Measurements from ENCODE around the gene ZC3H4. TPM values are rescaled to one million over a fixed set of nuclear protein-coding genes. Genes with fewer than 3 reads are reported as not detected.

The ZC3H4 gene
- total RNA-seq, 1 experiment from 2014 or later, result 105 TPM

DNA sequence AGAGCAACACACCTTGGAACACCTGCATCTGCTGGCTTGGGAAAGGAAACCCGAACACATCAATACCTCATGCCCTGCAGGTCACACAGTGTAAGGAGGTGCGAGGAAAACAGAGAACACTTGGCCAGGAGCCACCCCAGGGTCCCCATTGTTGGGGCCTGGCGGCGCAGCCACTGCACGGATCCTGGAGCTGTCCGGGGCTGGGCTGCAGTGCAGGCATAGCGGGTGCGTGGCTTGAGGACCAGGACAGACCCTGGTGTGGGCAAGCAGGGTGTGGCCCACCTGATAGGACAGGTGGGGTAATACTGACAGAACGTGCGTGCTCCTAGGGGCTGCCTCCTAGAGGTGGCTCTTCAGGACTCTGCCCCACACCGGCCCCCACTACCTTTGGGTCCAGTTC lies 48.3 kb downstream of the ZC3H4 start:
- Mint-ChIP-seq H3K36me3 (ENCODE audit: insufficient read depth in 1 of 3, low read depth in 3 of 3) (peaks cover 7 to 56% (median 41%) of the 10 kb centered on the region in 3 experiments; a peak in 6 of 7 replicates), H3K4me1 (no peaks in the 10 kb centered on the region; a peak in 1 of 4 replicates), H3K27me3 (ENCODE audit: low read depth) (no peaks in the 10 kb centered on the region), H3K9me3 (no peaks in the 10 kb centered on the region), H3K4me3 (no peak overlapping the region), H3K27ac (no peak overlapping the region)
- no peak overlapping the region for H4K5ac ChIP-seq (ENCODE audit: insufficient read length, low read depth, low read length)
- no peak overlapping the region for H2BK15ac ChIP-seq (ENCODE audit: low read depth, low read length)
- no peak overlapping the region for H3K27ac ChIP-seq (ENCODE audit: insufficient read length, low read depth, low read length)
- H2AK5ac ChIP-seq (ENCODE audit: insufficient read length, low read length), result no peak overlapping the region
- H4K8ac ChIP-seq (replicated peaks; ENCODE audit: insufficient read length, low read depth, low read length), result no peak overlapping the region
- H3K79me1 ChIP-seq (ENCODE audit: insufficient read depth, low read depth, low read length, poor library complexity, severe bottlenecking), result no peaks in the 10 kb centered on the region
- no peaks in the 10 kb centered on the region for H3K27me3 ChIP-seq (ENCODE audit: insufficient read depth, low read length)
- H4K20me1 ChIP-seq (ENCODE audit: control insufficient read depth, insufficient read depth, insufficient read length), result no peaks in the 10 kb centered on the region
- no peaks in the 10 kb centered on the region for H3K79me2 ChIP-seq (ENCODE audit: insufficient read depth, low read length)
- no peak overlapping the region for H2BK20ac ChIP-seq (ENCODE audit: low read depth, low read length, poor library complexity, severe bottlenecking)
- H3K23ac ChIP-seq (ENCODE audit: insufficient read length, low read depth, low read length), result no peak overlapping the region
- H3K4ac ChIP-seq (ENCODE audit: low read depth, low read length), result no peak overlapping the region
- no peak overlapping the region for H3T11ph ChIP-seq (ENCODE audit: low read length)
- H3K23me2 ChIP-seq (ENCODE audit: insufficient read length, low read depth, low read length, poor library complexity, severe bottlenecking), result no peaks in the 10 kb centered on the region
- no peak overlapping the region for H2BK12ac ChIP-seq (ENCODE audit: insufficient read length, low read depth, low read length)
- no peaks in the 10 kb centered on the region for H3K9me3 ChIP-seq (ENCODE audit: control insufficient read depth, low read depth, low read length)
- H4K91ac ChIP-seq (ENCODE audit: insufficient read length, low read depth, low read length), result no peak overlapping the region
- no peak overlapping the region for H3K14ac ChIP-seq (ENCODE audit: insufficient read depth, low read length)
- no peaks in the 10 kb centered on the region for H3K4me1 ChIP-seq (ENCODE audit: insufficient read depth, low read length)
- H2BK120ac ChIP-seq (ENCODE audit: low read depth, low read length, poor library complexity, severe bottlenecking), result no peak overlapping the region
- no peak overlapping the region for H3K9ac ChIP-seq (ENCODE audit: extremely low read depth, insufficient read length, low read length)
- H3K56ac ChIP-seq (ENCODE audit: insufficient read length, low read depth, low read length), result no peak overlapping the region
- no peak overlapping the region for H2BK5ac ChIP-seq (ENCODE audit: insufficient read length, low read length)
- TF ChIP-seq, protein P1, sequence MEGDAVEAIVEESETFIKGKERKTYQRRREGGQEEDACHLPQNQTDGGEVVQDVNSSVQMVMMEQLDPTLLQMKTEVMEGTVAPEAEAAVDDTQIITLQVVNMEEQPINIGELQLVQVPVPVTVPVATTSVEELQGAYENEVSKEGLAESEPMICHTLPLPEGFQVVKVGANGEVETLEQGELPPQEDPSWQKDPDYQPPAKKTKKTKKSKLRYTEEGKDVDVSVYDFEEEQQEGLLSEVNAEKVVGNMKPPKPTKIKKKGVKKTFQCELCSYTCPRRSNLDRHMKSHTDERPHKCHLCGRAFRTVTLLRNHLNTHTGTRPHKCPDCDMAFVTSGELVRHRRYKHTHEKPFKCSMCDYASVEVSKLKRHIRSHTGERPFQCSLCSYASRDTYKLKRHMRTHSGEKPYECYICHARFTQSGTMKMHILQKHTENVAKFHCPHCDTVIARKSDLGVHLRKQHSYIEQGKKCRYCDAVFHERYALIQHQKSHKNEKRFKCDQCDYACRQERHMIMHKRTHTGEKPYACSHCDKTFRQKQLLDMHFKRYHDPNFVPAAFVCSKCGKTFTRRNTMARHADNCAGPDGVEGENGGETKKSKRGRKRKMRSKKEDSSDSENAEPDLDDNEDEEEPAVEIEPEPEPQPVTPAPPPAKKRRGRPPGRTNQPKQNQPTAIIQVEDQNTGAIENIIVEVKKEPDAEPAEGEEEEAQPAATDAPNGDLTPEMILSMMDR (conservative IDR thresholded peaks at IDR 0.05), result no peak
- no peak overlapping the region for H3K18ac ChIP-seq (ENCODE audit: insufficient read length, low read depth, low read length)
- WGBS (ENCODE audit: extremely low coverage, insufficient read length, low lambda C conversion rate), result no CpG with 5 or more reads among the region's 11 CpGs
- DNase-seq, result no peak
- no peak overlapping the region for H3K4me2 ChIP-seq (ENCODE audit: insufficient read depth, insufficient read length, low read length)
- H2AFZ ChIP-seq (ENCODE audit: low read length), result no peak overlapping the region

All from H9 (cell line).